ENCODE measurements around the gene MEX3D.
A peak's percentile ranks its signal among the peaks of the same experiment; 100 is the strongest.

The MEX3D gene

GRCh38 chr19:1568320-1569019 lies at the start of gene MEX3D:
Gene MEX3D, minus strand, starts transcription at chr19:1568325. Its CDS starts 267 bp downstream, at chr19:1568058.
- peak; percentile 70 to 79 for DNase-seq

- no peak for DNase-seq
These were observed 48.8 kb upstream of the MEX3D start for GRCh38 chr19:1616875-1617274.

GRCh38 chr19:1616396-1616795 lies 48.3 kb upstream of the MEX3D start:
- DNase-seq = no peak

- no peak for DNase-seq
These were observed 47.1 kb upstream of the MEX3D start for GRCh38 chr19:1615156-1615765.

GRCh38 chr19:1613808-1614570 lies 45.9 kb upstream of the MEX3D start:
- no peak for DNase-seq

GRCh38 chr19:1613146-1613545 lies 45.0 kb upstream of the MEX3D start:
- no peak for DNase-seq

- no peak for DNase-seq
These were observed 44.3 kb upstream of the MEX3D start for GRCh38 chr19:1612114-1613086.

GRCh38 chr19:1611353-1611752 lies 43.2 kb upstream of the MEX3D start:
- no peak for DNase-seq

GRCh38 chr19:1610579-1610978 lies 42.5 kb upstream of the MEX3D start:
- no peak for DNase-seq

GRCh38 chr19:1609680-1610474 lies 41.8 kb upstream of the MEX3D start:
- DNase-seq = no peak

GRCh38 chr19:1609103-1609396 lies 40.9 kb upstream of the MEX3D start:
- DNase-seq = no peak

GRCh38 chr19:1608359-1609102 lies 40.4 kb upstream of the MEX3D start:
- DNase-seq = no peak

- DNase-seq = no peak
These were observed 38.1 kb upstream of the MEX3D start for GRCh38 chr19:1606138-1606651.

- peak; percentile 94 for DNase-seq
These were observed 37.4 kb upstream of the MEX3D start, which contains the start of gene UQCR11 for GRCh38 chr19:1605236-1606137. Gene UQCR11, minus strand, starts transcription at chr19:1605462. Its CDS starts 53 bp downstream, at chr19:1605409.

GRCh38 chr19:1602091-1602707 lies 34.1 kb upstream of the MEX3D start:
- DNase-seq = no peak

- no peak for DNase-seq
These were observed 33.5 kb upstream of the MEX3D start for GRCh38 chr19:1601613-1602064.

- DNase-seq = no peak
These were observed 31.3 kb upstream of the MEX3D start for GRCh38 chr19:1599460-1599846.

- no peak for DNase-seq
These were observed 30.8 kb upstream of the MEX3D start for GRCh38 chr19:1598777-1599459.

- DNase-seq = no peak
These were observed 25.3 kb upstream of the MEX3D start for GRCh38 chr19:1593501-1593772.
